Anterior cingulate cortex (tissue), 58 donors: Measurements from ENCODE around the gene GSG1L.
A peak's percentile ranks its signal among the peaks of the same experiment; 100 is the strongest.

ENCODE experiments used
- DNase-seq, 58 donors: peaks; one replicate each; lab custom pipeline; 2025; lab: John Stamatoyannopoulos, UW

Gene GSG1L

DNA sequence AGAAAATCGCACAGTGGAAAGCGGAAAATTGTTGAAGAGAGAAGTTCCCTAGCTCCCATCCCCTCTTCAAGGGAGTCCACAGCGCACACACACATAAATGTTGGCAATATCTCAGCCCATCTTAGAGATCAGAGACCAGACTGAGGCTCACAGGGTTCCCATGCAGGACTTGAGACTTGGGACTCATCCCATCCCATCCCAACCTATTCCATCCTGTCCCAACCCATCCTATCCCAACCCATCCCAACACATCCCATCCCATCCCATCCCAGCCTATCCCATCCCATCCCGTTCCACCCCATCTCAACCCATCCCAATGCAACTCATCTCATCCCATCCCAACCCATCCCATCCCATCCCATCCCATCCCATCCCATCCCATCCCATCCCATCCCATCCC lies 29.6 kb downstream of the GSG1L start:
- no peak for DNase-seq

DNA sequence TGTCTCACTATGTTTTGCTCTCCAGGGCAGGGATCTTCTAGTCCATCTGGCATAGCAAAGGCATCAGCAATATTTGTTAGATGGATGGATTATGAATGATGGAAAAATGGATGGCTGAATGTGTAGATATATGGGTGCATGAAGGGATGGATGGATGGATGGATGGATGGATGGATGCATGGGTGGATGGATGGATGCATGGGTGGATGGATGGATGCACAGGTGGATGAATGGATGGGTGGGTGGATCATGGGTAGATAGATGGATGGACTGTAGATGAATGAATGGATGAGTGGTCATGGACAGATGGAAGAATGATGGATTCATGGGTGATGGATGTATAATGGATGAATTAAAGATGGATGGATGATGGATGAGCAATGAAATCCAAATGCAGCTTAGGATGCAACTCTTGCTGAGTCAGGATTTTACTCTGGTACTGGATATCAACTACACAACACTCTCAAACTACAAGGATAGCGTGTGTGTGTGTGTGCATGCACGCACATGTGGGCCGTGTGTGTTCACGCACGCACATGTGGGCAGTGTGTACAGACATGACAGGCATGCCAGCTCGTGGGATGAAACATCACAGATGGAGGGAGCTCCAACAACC lies 34.0 kb downstream of the GSG1L start:
- DNase-seq, result no peak

GRCh38 chr16:28027055-28027454 lies 36.5 kb downstream of the GSG1L start:
- no peak for DNase-seq

- DNase-seq, result no peak
Observed at GRCh38 chr16:28025631-28026030, 37.9 kb downstream of the GSG1L start.

- no peak for DNase-seq
Observed at GRCh38 chr16:28019218-28019617, 44.3 kb downstream of the GSG1L start.

- DNase-seq, result peak in 3 of 58 donors; percentile 2 to 6 (median 4)
Observed at GRCh38 chr16:28014851-28015250, 48.7 kb downstream of the GSG1L start.

GRCh38 chr16:28013878-28014277 lies 49.6 kb downstream of the GSG1L start:
- DNase-seq, result no peak

DNA sequence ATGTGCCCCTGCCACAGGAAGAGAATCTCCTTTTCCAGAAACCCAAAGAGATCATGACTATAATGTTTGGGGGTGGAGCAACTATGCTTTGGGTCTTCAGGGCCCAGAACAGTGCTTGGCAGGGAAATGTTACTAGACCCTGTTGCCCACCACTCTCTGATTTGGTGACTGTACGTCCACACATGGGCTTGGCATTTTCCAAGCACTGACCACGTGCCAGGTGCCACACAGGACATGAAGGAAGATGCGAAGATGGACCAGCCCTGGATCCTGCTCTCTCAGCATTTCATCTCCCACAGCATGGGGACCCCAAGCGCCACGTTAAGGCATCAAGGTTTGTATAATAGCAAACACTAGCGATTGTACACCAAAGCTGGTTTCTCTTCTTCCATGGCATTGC lies 50.1 kb downstream of the GSG1L start:
- DNase-seq, result no peak

DNA sequence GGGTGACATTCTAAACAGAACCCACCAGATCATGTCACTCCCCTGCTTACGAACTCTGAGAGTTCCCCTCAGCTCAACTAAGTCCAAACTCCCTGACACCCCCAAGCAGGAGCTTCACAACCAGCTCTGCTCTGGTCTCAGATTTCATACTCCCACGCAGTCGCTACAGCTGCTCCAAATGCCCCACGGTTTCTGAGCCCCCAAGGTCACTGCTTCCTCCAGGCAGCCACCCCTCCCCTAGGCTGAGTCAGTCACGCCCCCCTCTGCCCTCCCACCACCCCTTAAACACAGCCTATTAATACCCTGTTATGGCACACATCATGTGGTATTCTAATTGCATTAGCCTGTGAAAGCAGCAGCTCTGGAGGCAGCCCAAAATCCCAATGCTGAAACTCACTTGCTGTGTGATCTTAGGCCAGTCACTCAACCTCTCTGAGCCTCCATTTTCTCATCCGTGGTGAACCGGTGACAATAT lies 51.5 kb downstream of the GSG1L start:
- peak in 1 of 58 donors; percentile 10 for DNase-seq

- no peak for DNase-seq
Observed at GRCh38 chr16:28011223-28011622, 52.3 kb downstream of the GSG1L start.

- DNase-seq, result peak in 4 of 58 donors; percentile 3 to 20 (median 14)
Observed at GRCh38 chr16:28010671-28011070, 52.8 kb downstream of the GSG1L start.

DNA sequence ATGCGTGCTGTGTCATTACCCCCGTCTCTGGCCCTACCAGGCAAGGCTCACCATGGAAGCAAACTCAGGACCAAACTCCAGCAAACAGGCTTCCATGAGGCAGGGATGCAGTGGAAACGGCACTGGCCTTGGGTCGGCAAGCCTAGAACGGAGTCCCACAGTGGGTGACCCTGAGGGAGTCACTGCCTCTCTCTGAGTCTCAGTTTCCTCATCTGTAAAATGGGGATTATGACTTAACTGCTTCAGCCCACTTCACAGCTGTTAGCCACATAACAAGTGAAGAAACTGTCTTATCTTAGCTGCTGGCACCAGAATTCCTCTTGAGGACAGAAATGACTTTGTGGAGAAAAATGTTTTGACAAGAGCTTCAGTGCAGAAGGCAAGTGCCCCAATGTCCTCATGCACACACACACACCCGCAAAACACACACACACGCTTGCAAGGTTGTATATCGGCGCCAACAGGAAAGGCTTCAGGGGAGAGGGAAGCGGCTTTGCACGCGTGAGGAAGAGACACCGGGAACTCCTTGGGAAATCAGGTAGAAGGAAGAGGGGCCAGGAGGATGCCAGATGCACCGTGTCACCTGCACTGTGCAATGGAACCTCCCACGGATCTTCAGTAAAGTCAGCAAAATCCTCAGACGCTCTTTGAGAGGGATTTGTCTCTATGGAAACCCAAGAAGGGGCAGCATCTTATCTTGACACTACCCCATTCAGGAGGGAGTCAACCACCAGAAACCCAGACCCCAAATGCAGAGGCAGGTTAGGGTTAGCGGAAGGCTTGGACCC lies 53.7 kb downstream of the GSG1L start:
- DNase-seq, result peak in 1 of 58 donors; percentile 18

- DNase-seq, result peak in 3 of 58 donors; percentile 3 to 6 (median 4)
Observed at GRCh38 chr16:28003923-28004322, 59.6 kb downstream of the GSG1L start.

DNA sequence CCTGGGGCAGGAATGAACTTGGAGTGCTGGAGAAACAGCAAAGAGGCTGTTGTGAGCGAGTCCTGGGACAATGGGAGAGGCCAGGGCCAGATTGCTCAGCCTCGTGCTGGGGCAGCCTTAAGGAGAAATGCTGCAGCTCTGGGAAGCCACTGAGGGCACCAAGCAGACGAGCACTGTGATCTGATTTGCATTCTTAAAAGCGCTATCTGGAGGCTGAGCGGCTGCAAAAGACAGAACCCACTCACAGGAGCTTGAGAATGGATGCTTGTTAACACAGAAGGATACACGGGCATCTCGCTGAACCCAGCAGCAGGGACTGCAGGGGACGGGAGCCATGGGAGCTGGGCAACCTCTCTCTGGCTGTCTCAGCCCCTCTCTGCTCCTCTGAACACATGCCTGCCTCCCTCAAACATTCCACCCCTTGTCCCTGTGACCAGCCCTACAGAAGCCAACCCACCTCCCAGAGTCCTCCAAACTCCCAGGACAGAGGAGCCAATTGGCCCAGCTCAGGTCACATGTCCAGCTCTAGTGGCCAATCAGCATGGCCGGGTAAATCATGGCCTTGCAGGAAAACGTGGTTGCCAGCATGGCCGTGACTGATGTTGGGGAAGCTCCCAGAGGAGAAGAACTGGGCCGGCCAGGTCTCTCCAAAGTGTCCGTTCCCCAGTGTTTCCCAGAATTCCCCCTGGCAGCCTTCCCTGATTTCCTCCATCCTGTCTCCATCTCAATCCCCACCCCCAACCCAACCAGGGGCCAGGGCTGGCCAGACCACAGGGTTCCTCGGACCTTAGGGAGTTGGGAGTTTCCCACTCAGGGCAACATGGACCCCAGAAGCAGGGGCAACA lies 60.3 kb downstream of the GSG1L start:
- peak in 8 of 58 donors; percentile 12 to 44 (median 21) for DNase-seq

DNA sequence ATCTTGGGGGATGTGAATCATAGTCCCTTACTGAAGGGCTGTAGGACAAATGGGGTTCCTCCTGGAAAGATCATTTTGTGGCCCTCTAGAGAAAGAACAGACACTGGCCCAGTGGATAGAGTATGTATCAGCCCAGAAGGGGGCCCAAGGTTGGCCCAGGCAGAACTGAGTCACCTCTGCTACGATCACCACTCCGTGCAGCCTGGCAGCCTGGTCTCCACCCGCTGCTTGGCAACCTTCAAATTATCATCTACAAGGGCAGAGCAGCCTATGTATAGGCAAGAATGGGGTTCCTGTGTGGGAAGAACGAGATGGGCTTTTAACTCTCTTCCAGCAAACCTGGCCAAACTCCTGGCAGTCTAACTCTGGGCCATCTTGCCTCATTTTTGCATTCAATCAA lies 61.9 kb downstream of the GSG1L start:
- DNase-seq, result no peak

DNA sequence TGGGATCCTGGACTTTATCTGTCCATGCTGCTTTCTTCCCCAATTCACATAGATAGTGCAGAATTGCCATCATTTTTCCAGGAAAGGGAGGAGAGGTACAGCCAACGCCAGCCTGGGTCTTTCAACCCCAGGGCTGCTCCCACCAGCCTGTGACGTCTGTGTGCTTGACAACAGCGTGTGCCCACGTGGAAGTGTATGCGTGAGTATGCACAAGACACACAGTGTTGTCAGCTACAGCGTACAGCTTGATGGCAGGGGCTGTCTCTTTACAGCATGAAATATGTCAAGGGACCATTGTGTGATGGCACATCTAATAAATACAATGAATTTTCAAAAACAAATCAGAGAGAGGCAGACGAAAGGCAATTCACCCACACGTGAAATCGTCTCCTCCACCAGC lies 62.3 kb downstream of the GSG1L start:
- peak in 1 of 58 donors; percentile 45 for DNase-seq

GRCh38 chr16:28000314-28001169 lies 63.0 kb downstream of the GSG1L start:
- DNase-seq, result no peak

DNA sequence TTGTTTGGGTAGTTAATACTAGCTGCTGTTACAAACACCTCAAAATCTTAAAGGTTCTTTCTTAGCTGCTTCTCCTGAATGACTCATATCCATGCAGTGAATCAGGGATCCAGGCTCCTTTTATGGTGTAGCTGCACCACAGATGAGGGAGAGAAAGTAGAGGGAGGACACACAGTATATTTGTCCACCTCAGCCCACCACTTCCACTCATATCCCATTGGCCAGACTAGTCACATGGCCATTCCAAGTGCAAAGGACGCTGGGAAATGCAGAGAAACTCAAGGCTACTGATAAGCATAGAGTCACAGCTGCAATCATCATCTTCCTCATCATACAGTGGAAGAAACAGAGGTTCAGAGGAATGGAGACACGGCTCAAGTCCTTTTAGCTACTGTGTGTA lies 63.8 kb downstream of the GSG1L start:
- DNase-seq, result no peak

GRCh38 chr16:27995378-27995777 lies 68.1 kb downstream of the GSG1L start:
- no peak for DNase-seq

- no peak for DNase-seq
Observed at GRCh38 chr16:27994686-27995085, 68.8 kb downstream of the GSG1L start.
